H1 (cell line): ENCODE data around the gene CEACAM21. TPM values are rescaled to one million over a fixed set of nuclear protein-coding genes. Genes with fewer than 3 reads are reported as not detected.

ENCODE experiments used
- CTCF ChIA-PET: fragments of 300-600 bp; sonication (Branson Sonifier 250); formaldehyde crosslinking; loops from one replicate; lab custom pipeline; 2021; ENCODE audit not compliant: partially characterized antibody; lab: Charles Lee
- POLR2A ChIA-PET: fragments of 300-600 bp; sonication (Branson Sonifier 250); formaldehyde crosslinking; loops from one replicate; lab custom pipeline; 2021; ENCODE audit warnings: inconsistent platforms; ENCODE audit not compliant: partially characterized antibody; lab: Charles Lee
- DNase-seq, 2 experiments: peaks; one replicate each; pipeline versions ENCODE4 v3.0.0 to v3.0.0-alpha.2; 2010 to 2022; ENCODE audit warnings: low spot score in 2 of 2, low read depth in 1 of 2, mixed read lengths in 1 of 2
- FAIRE-seq: peaks from 2 replicates; lab custom pipeline; 2011; peaks lifted over from hg19 to GRCh38; lab: Jason Lieb, UNC
- H2AFZ ChIP-seq: 2 replicates; pipeline ENCODE4 v1.8.1; 2012; ENCODE audit warnings: low read length, inconsistent platforms
- H2AK5ac ChIP-seq: 2 replicates; pipeline ENCODE4 v1.6.1; 2013; ENCODE audit warnings: low read depth, low read length
- H2BK120ac ChIP-seq: replicated peaks from 2 replicates; pipeline ENCODE3; 2013; ENCODE audit warnings: low read depth, low read length, inconsistent platforms
- H2BK12ac ChIP-seq: 2 replicates; pipeline ENCODE4 v1.6.1; 2013; ENCODE audit warnings: low read depth, low read length
- H2BK15ac ChIP-seq: 2 replicates; pipeline ENCODE4 v1.6.1; 2013; ENCODE audit warnings: low read length
- H2BK20ac ChIP-seq: 2 replicates; pipeline ENCODE4 v1.6.1; 2013; ENCODE audit warnings: low read length
- H2BK5ac ChIP-seq: 2 replicates; pipeline ENCODE4 v1.6.1; 2013; ENCODE audit warnings: low read depth, low read length
- H3K14ac ChIP-seq: 2 replicates; pipeline ENCODE4 v1.6.1; 2013; ENCODE audit warnings: inconsistent platforms; ENCODE audit not compliant: insufficient read length
- H3K18ac ChIP-seq: 2 replicates; pipeline ENCODE4 v1.6.1; 2013; ENCODE audit warnings: low read length; ENCODE audit errors: extremely low read depth
- H3K23ac ChIP-seq: 2 replicates; pipeline ENCODE4 v1.6.1; 2013; ENCODE audit warnings: inconsistent platforms; ENCODE audit not compliant: insufficient read length
- H3K23me2 ChIP-seq: 2 replicates; pipeline ENCODE4 v1.6.1; 2013; ENCODE audit warnings: low read depth, low read length
- H3K27ac ChIP-seq: 2 replicates; pipeline ENCODE4 v1.6.1; 2011; ENCODE audit warnings: low read depth, low read length, inconsistent platforms
- H3K27me3 ChIP-seq, 4 experiments: replicated peaks in 1 of 4; 1 replicate in 1 of 4; 2 replicates in 3 of 4; pipeline versions ENCODE4 v1.6.1 to v1.8.1; 2011 to 2013; ENCODE audit warnings: low read length in 3 of 4, mild to moderate bottlenecking in 3 of 4, inconsistent platforms in 2 of 4, mixed read lengths in 2 of 4, moderate library complexity in 1 of 4; ENCODE audit not compliant: control insufficient read depth in 3 of 4, insufficient read depth in 3 of 4; ENCODE audit errors: extremely low read depth in 1 of 4
- H3K36me3 ChIP-seq, 4 experiments: 2 replicates each; pipeline versions ENCODE4 v1.6.1 to v1.8.1; 2011 to 2013; ENCODE audit warnings: mild to moderate bottlenecking in 4 of 4, low read length in 3 of 4, moderate library complexity in 2 of 4, control low read depth in 1 of 4, inconsistent platforms in 1 of 4; ENCODE audit not compliant: insufficient read depth in 4 of 4, control insufficient read depth in 2 of 4
- H3K4ac ChIP-seq: replicated peaks from 2 replicates; pipeline ENCODE3; 2013; ENCODE audit warnings: low read length, low read depth, mixed read lengths, inconsistent platforms; ENCODE audit not compliant: insufficient read length
- H3K4me1 ChIP-seq, 4 experiments: replicated peaks in 1 of 4; 1 replicate in 1 of 4; 2 replicates in 3 of 4; pipeline versions ENCODE4 v1.6.1 to v1.8.1; 2011 to 2013; ENCODE audit warnings: low read length in 3 of 4, inconsistent platforms in 2 of 4, mixed read lengths in 1 of 4; ENCODE audit not compliant: insufficient read depth in 4 of 4, control insufficient read depth in 3 of 4
- H3K4me2 ChIP-seq, 2 experiments: 2 replicates each; pipeline versions ENCODE4 v1.6.1 to v1.8.1; 2011 to 2013; ENCODE audit warnings: low read depth in 2 of 2, low read length in 2 of 2, control low read depth in 1 of 2, inconsistent platforms in 1 of 2, mild to moderate bottlenecking in 1 of 2; ENCODE audit not compliant: insufficient read depth in 1 of 2
- H3K4me3 ChIP-seq, 4 experiments: fragments of 200-600, 300-600 bp in 1 of 4; sonication (generic), shearing (Covaris generic), sonication (Bioruptor Twin) in 1 of 4; 2 replicates each; pipeline versions ENCODE4 v1.5.1 to v1.8.1; 2011 to 2016; ENCODE audit warnings: low read length in 4 of 4, low read depth in 3 of 4, control low read depth in 2 of 4, inconsistent platforms in 2 of 4, mild to moderate bottlenecking in 2 of 4, mixed read lengths in 1 of 4, moderate library complexity in 1 of 4; ENCODE audit not compliant: insufficient read depth in 2 of 4; ENCODE audit errors: extremely low read depth in 1 of 4
- H3K56ac ChIP-seq: replicated peaks from 2 replicates; pipeline ENCODE3; 2013; ENCODE audit warnings: low read depth, mild to moderate bottlenecking, mixed read lengths, low read length, inconsistent platforms; ENCODE audit not compliant: insufficient read length
- H3K79me1 ChIP-seq: 2 replicates; pipeline ENCODE4 v1.6.1; 2013; ENCODE audit warnings: low read depth, low read length, control low read depth
- H3K79me2 ChIP-seq, 2 experiments: 2 replicates each; pipeline versions ENCODE4 v1.6.1 to v1.8.1; 2012 to 2013; ENCODE audit warnings: low read length in 2 of 2, mild to moderate bottlenecking in 2 of 2, inconsistent platforms in 1 of 2; ENCODE audit not compliant: insufficient read depth in 2 of 2, control insufficient read depth in 1 of 2
- H3K9ac ChIP-seq, 4 experiments: replicated peaks in 1 of 4; 1 replicate in 1 of 4; 2 replicates in 3 of 4; pipeline versions ENCODE4 v1.6.1 to v1.8.1; 2011 to 2013; ENCODE audit warnings: low read depth in 3 of 4, low read length in 3 of 4, control low read depth in 2 of 4, mild to moderate bottlenecking in 2 of 4, moderate library complexity in 2 of 4, inconsistent platforms in 1 of 4; ENCODE audit errors: extremely low read depth in 1 of 4
- H3K9me3 ChIP-seq, 2 experiments: 2 replicates each; pipeline versions ENCODE4 v1.6.1 to v1.8.1; 2012 to 2013; ENCODE audit warnings: mild to moderate bottlenecking in 2 of 2, moderate library complexity in 2 of 2, control low read depth in 1 of 2, inconsistent platforms in 1 of 2, low read depth in 1 of 2, low read length in 1 of 2, mixed read lengths in 1 of 2; ENCODE audit not compliant: insufficient read depth in 2 of 2
- H4K20me1 ChIP-seq, 2 experiments: replicated peaks in 1 of 2; 2 replicates each; pipeline versions ENCODE3 to v1.8.1; 2011 to 2013; ENCODE audit warnings: inconsistent platforms in 2 of 2, low read length in 2 of 2, mild to moderate bottlenecking in 1 of 2; ENCODE audit not compliant: insufficient read depth in 2 of 2, control insufficient read depth in 1 of 2
- H4K5ac ChIP-seq: 2 replicates; pipeline ENCODE4 v1.6.1; 2013; ENCODE audit warnings: low read length, low read depth, mixed read lengths, inconsistent platforms; ENCODE audit not compliant: insufficient read length
- H4K8ac ChIP-seq: 2 replicates; pipeline ENCODE4 v1.8.0; 2013; ENCODE audit warnings: mild to moderate bottlenecking, moderate library complexity, low read length, inconsistent platforms; ENCODE audit not compliant: insufficient read depth; ENCODE audit errors: extremely low read depth
- H4K91ac ChIP-seq: replicated peaks from 2 replicates; pipeline ENCODE3; 2013; ENCODE audit warnings: low read length, mixed read lengths, inconsistent platforms; ENCODE audit not compliant: insufficient read length
- CHD2 ChIP-seq: IDR thresholded peaks from 2 replicates; pipeline ENCODE4 v1.6.1; 2012; ENCODE audit warnings: low read length, improper control_type of control experiment
- CREB1 ChIP-seq: IDR thresholded peaks from 2 replicates; pipeline ENCODE4 v1.6.1; 2012; ENCODE audit warnings: inconsistent platforms
- EGR1 ChIP-seq: IDR thresholded peaks from 2 replicates; pipeline ENCODE4 v1.6.1; 2011; ENCODE audit warnings: low read depth, low read length, borderline replicate concordance
- EP300 ChIP-seq, 2 experiments: IDR thresholded peaks; 1 replicate in 1 of 2; 2 replicates in 1 of 2; pipeline ENCODE4 v1.6.1; 2011 to 2012; ENCODE audit warnings: low read depth in 2 of 2, low read length in 2 of 2, mild to moderate bottlenecking in 2 of 2, borderline replicate concordance in 1 of 2, inconsistent platforms in 1 of 2, moderate library complexity in 1 of 2
- FOSL1 ChIP-seq: IDR thresholded peaks from 2 replicates; pipeline ENCODE4 v1.6.1; 2011; ENCODE audit warnings: mild to moderate bottlenecking, low read depth, low read length, moderate library complexity; ENCODE audit not compliant: insufficient read depth
- HDAC6 ChIP-seq: IDR thresholded peaks from one replicate; pipeline ENCODE4 v1.7.1; 2012; ENCODE audit warnings: low read depth, mild to moderate bottlenecking, inconsistent platforms, low read length, moderate library complexity
- JUND ChIP-seq: IDR thresholded peaks from 2 replicates; pipeline ENCODE4 v1.6.1; 2011; ENCODE audit warnings: mild to moderate bottlenecking, improper control_type of control experiment, low read length
- PHF8 ChIP-seq: fragments of 200-600 bp; sonication (generic); conservative IDR thresholded peaks from 2 replicates; pipeline ENCODE4 v1.7.1; 2012; ENCODE audit warnings: low read depth, mild to moderate bottlenecking, inconsistent platforms, low read length, moderate library complexity
- RXRA ChIP-seq: IDR thresholded peaks from 2 replicates; pipeline ENCODE4 v1.6.1; 2011; ENCODE audit warnings: low read depth, mild to moderate bottlenecking, low read length, moderate library complexity; ENCODE audit not compliant: insufficient read depth
- SAP30 ChIP-seq: fragments of 300-600 bp; sonication (generic); IDR thresholded peaks from 2 replicates; pipeline ENCODE4 v1.7.1; 2012; ENCODE audit warnings: low read length, moderate library complexity, mild to moderate bottlenecking, inconsistent platforms; ENCODE audit not compliant: insufficient read depth, insufficient replicate concordance
- SRF ChIP-seq: IDR thresholded peaks from 2 replicates; pipeline ENCODE4 v1.6.1; 2011; ENCODE audit warnings: mild to moderate bottlenecking, low read depth, low read length, moderate library complexity
- TBP ChIP-seq: IDR thresholded peaks from 2 replicates; pipeline ENCODE4 v1.6.1; 2011; ENCODE audit warnings: low read depth, low read length, improper control_type of control experiment
- YY1 ChIP-seq: IDR thresholded peaks from 2 replicates; pipeline ENCODE4 v1.6.1; 2011; ENCODE audit warnings: low read depth, mild to moderate bottlenecking, low read length
- WGBS, 2 experiments: shearing (Covaris generic) in 1 of 2; methylation state at CpG; one replicate each; pipeline versions ENCODE4 v1.1.6 to v1.1.7; 2013 to 2015; ENCODE audit warnings: low lambda C conversion rate in 2 of 2, mixed read lengths in 2 of 2, inconsistent platforms in 1 of 2, low coverage in 1 of 2, missing lambda C conversion rate in 1 of 2; ENCODE audit not compliant: insufficient replicate concordance in 2 of 2, insufficient coverage in 1 of 2, insufficient read length in 1 of 2; ENCODE audit errors: extremely low coverage in 1 of 2, missing lambda C conversion rate in 1 of 2; 5-methylcytosine and 5-hydroxymethylcytosine counted together
- polyA plus RNA-seq, 7 experiments: library from polyadenylated mRNA; depleted of rRNA in 3 of 7; stranded (reverse) in 5 of 7; unstranded in 2 of 7; fragments of >200 nt in 5 of 7; fragments of 200-250 nt in 2 of 7; gene quantifications; 1 replicate in 5 of 7; 2 replicates in 1 of 7; 4 replicates in 1 of 7; pipeline versions ENCODE4 v1.2.1 to v1.2.3, GENCODE V29; 2011 to 2013; ENCODE audit warnings: missing spikeins in 2 of 7, mixed read lengths in 2 of 7
- total RNA-seq: library from RNA; stranded (reverse); fragmentation: NEBNext Ultra II Directional; extraction: Animal tissue kit (Norgen Biotek cat#: 25700); gene quantifications from 2 replicates; pipeline ENCODE4 v1.2.1, GENCODE V29; 2021

The CEACAM21 gene
- total and polyA plus RNA-seq, 2 of the 8 experiments (the other 6 are each of a cell fraction or from before 2014, with no cell fraction given) = not detected

- 70% methylated on average over 11 of the region's 11 CpGs; no CpG with 5 or more reads in 1 of the 2 experiments for WGBS, 2 experiments
- FAIRE-seq = no peak
- no peak for DNase-seq
- TF ChIP-seq SAP30 = no peak
- TF ChIP-seq PHF8 = no peak
- TF ChIP-seq SRF = no peak
- TF ChIP-seq HDAC6 = no peak
- TF ChIP-seq YY1 = no peak
- TF ChIP-seq EP300 (IDR thresholded peaks at IDR 0.05; ENCODE audit: borderline replicate concordance in 1 of 2, low read depth in 2 of 2, low read length in 2 of 2) = no peak
- no peak for TF ChIP-seq EGR1
- TF ChIP-seq RXRA = no peak
- TF ChIP-seq CREB1 = no peak
- TF ChIP-seq JUND = no peak
- no peak for TF ChIP-seq TBP
- no peak for TF ChIP-seq CHD2
- no peak for TF ChIP-seq FOSL1
Observed at GRCh38 chr19:41569481-41570150, 6.3 kb upstream of the CEACAM21 start.

More at GRCh38 chr19:41569481-41570150, 6.3 kb upstream of the CEACAM21 start:
- CTCF ChIA-PET = interaction anchor here (0.9 to 18.5 kb wide), 15 partner anchors 10 to 199 kb away, joined by 3 to 364 read pairs (median 5); partner anchors contain the start of genes B3GNT8, DMAC2 and ERICH4
- Histone ChIP-seq H4K8ac (no peak overlapping the region), H3K9me3 (peaks cover 10 to 16% of the 10 kb centered on the region in 2 experiments; a peak in 2 of 4 replicates), H4K20me1 (no peaks in the 10 kb centered on the region), H2AFZ (no peak overlapping the region), H3K18ac (no peak overlapping the region), H3K4me3 (no peak overlapping the region), H2BK15ac (no peak overlapping the region), H3K23ac (no peak overlapping the region), H4K5ac (no peak overlapping the region), H2BK5ac (no peak overlapping the region), H2AK5ac (no peak overlapping the region), H3K9ac (no peak overlapping the region), H3K14ac (no peak overlapping the region), H3K56ac (no peak overlapping the region), H2BK12ac (no peak overlapping the region), H3K4me1 (peaks cover 0 to 5% (median 2%) of the 10 kb centered on the region in 4 experiments; a peak in 3 of 7 replicates), H4K91ac (no peak overlapping the region), H3K27me3 (peaks cover 1 to 22% (median 14%) of the 10 kb centered on the region in 4 experiments), H3K36me3 (no peaks in the 10 kb centered on the region), H2BK120ac (no peak overlapping the region), H3K23me2 (peaks cover 4% of the 10 kb centered on the region; the same call in 1 of the 2 replicates), H2BK20ac (no peak overlapping the region), H3K4ac (no peak overlapping the region), H3K79me1 (no peaks in the 10 kb centered on the region), H3K4me2 (no peak overlapping the region), H3K79me2 (no peaks in the 10 kb centered on the region), H3K27ac (no peak overlapping the region)
- POLR2A ChIA-PET = no interaction called here
